Suprapubic skin (tissue), 4 donors: ENCODE results near the gene PPP4R1. TPM values are rescaled to one million over a fixed set of nuclear protein-coding genes. Genes with fewer than 3 reads are reported as not detected.
"Not testable (repeated sequence)": the region's sequence is repeated elsewhere in the genome, so short reads cannot be mapped to it uniquely, and the experiment has no call there.

Experiments used
- DNase-seq, 2 donors: peaks; one replicate each; pipeline ENCODE4 v3.0.0-alpha.2; 2019; ENCODE audit warnings: low spot score in 2 of 2
- H3K27ac ChIP-seq: fragments of 200-600 bp; sonication (generic); one replicate; pipeline ENCODE4 v1.5.1; 2019
- H3K27me3 ChIP-seq: fragments of 200-600 bp; sonication (generic); one replicate; pipeline ENCODE4 v1.5.1; 2019
- H3K36me3 ChIP-seq: fragments of 200-600 bp; sonication (generic); one replicate; pipeline ENCODE4 v1.5.1; 2019
- H3K4me1 ChIP-seq: fragments of 200-600 bp; sonication (generic); one replicate; pipeline ENCODE4 v1.5.1; 2019
- H3K4me3 ChIP-seq: fragments of 200-600 bp; sonication (generic); one replicate; pipeline ENCODE4 v1.5.1; 2019; ENCODE audit warnings: mild to moderate bottlenecking
- H3K9me3 ChIP-seq: fragments of 200-600 bp; sonication (generic); one replicate; pipeline ENCODE4 v1.5.1; 2019
- CTCF ChIP-seq, 2 donors: fragments of 200-600 bp in 1 of 2; fragments of 450-650 bp in 1 of 2; sonication (generic) in 1 of 2; IDR thresholded peaks; one replicate each; pipeline ENCODE4 v1.5.1; 2016 to 2019; ENCODE audit warnings: antibody characterized with exemption in 2 of 2, mild to moderate bottlenecking in 1 of 2, moderate library complexity in 1 of 2
- EP300 ChIP-seq: sonication (generic); formaldehyde crosslinking; IDR thresholded peaks from one replicate; pipeline ENCODE4 v1.6.1; 2017; ENCODE audit warnings: antibody characterized with exemption
- POLR2A ChIP-seq, 2 donors: fragments of 450-650 bp; IDR thresholded peaks; one replicate each; pipeline ENCODE4 v1.6.1; 2017; ENCODE audit warnings: antibody characterized with exemption in 2 of 2, mild to moderate bottlenecking in 2 of 2, moderate library complexity in 2 of 2
- POLR2AphosphoS5 ChIP-seq, 3 donors: sonication (generic); formaldehyde crosslinking; IDR thresholded peaks; one replicate each; pipeline ENCODE4 v1.6.1; 2017; ENCODE audit warnings: antibody characterized with exemption in 3 of 3
- WGBS: methylation state at CpG from one replicate; pipeline ENCODE4 v1.1.5; 2018; 5-methylcytosine and 5-hydroxymethylcytosine counted together
- total RNA-seq, 4 donors: library from RNA; depleted of rRNA; stranded (reverse); fragments of >200 nt; gene quantifications; one replicate each; pipeline ENCODE4 v1.1.0, GENCODE V29; 2016

PPP4R1 gene
- total RNA-seq, 4 donors from 2014 or later, result 82.3 to 153 (median 113) TPM

DNA sequence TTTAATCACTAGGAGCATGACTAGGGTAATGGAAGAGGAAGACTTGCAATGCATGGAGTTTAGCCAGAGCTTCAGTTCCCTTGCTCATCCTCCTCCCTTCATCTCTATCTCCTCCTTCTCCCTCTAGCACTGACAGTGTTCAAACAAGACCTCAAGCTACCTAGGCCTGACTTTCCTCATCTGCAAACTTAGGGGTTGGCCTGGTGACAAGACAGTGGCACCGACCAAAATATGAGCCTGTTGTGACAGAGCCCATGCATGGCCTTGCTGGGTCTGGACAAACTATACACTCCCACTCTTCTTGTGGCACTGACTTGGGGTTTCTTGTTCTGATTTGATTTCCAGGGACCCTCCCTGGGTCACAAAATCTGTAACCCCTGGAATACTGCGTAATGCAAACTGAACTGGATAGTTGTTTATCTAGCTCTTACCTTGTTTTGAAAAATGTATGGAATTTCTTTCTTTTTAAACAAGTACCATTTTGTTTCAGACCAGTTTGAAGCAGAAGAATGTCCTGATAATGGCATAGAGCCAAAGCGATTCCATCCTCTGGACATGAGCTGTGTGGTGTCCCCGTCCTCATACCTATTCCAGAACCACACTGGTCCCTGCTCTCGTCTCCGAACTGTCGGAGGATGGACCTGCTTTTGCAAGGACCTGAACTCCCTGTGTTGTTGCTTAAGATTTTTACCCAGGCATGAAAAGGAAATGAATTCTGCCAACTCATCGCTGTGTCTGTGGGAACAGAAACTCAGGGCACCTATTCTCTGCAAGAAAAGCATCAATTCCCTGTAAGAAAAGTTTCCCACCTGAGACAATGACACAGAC is 33.4 kb upstream of the PPP4R1 start:
- DNase-seq, result no peak
- no peak overlapping the region for H3K27ac ChIP-seq
- H3K27me3 ChIP-seq, result no peaks in the 10 kb centered on the region
- WGBS, result 66% methylated on average over 8 of the region's 8 CpGs
- no peaks in the 10 kb centered on the region for H3K36me3 ChIP-seq
- H3K4me1 ChIP-seq, result peaks cover 16% of the 10 kb centered on the region
- no peak for TF ChIP-seq EP300
- no peak for TF ChIP-seq POLR2AphosphoS5 (IDR thresholded peaks at IDR 0.05)
- TF ChIP-seq POLR2A (IDR thresholded peaks at IDR 0.05), result no peak
- no peak for TF ChIP-seq CTCF (IDR thresholded peaks at IDR 0.05)
- no peak overlapping the region for H3K4me3 ChIP-seq
- no peaks in the 10 kb centered on the region for H3K9me3 ChIP-seq

DNA sequence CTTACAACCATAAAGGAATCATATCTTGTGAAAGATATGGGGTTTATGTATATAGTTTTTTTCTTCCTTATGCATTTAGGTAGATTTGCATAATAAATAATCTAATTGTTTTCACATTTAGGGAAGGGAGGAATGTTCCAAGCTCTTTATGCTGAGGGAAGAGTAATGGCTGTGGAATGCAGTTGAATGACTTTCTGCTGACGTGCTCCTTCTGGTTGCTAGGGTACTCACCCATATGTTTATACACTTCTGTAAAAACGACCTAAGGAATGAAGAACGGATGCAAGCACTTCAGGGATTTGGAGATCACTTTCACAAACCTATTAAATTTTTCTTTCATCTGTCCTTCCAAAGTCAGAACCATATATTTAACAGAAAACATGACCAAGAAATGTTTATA is 29.2 kb upstream of the PPP4R1 start:
- WGBS, result 7% methylated on average over 3 of the region's 3 CpGs
- Histone ChIP-seq H3K27me3 (no peaks in the 10 kb centered on the region), H3K27ac (no peak overlapping the region), H3K4me3 (no peak overlapping the region), H3K4me1 (peaks cover 15% of the 10 kb centered on the region), H3K9me3 (no peaks in the 10 kb centered on the region), H3K36me3 (no peaks in the 10 kb centered on the region)
- TF ChIP-seq POLR2A (IDR thresholded peaks at IDR 0.05), result no peak
- TF ChIP-seq EP300, result no peak
- no peak for TF ChIP-seq CTCF (IDR thresholded peaks at IDR 0.05)
- no peak for TF ChIP-seq POLR2AphosphoS5 (IDR thresholded peaks at IDR 0.05)
- no peak for DNase-seq

GRCh38 chr18:9642799-9643462 is 28.6 kb upstream of the PPP4R1 start:
- Histone ChIP-seq H3K36me3 (no peaks in the 10 kb centered on the region), H3K9me3 (no peaks in the 10 kb centered on the region), H3K27ac (no peak overlapping the region), H3K4me3 (no peak overlapping the region), H3K27me3 (no peaks in the 10 kb centered on the region), H3K4me1 (peaks cover 13% of the 10 kb centered on the region)
- no peak for TF ChIP-seq EP300
- no peak for TF ChIP-seq POLR2AphosphoS5 (IDR thresholded peaks at IDR 0.05)
- TF ChIP-seq CTCF (IDR thresholded peaks at IDR 0.05), result no peak
- TF ChIP-seq POLR2A (IDR thresholded peaks at IDR 0.05), result no peak
- 75% methylated on average over 9 of the region's 9 CpGs for WGBS
- no peak for DNase-seq

DNA sequence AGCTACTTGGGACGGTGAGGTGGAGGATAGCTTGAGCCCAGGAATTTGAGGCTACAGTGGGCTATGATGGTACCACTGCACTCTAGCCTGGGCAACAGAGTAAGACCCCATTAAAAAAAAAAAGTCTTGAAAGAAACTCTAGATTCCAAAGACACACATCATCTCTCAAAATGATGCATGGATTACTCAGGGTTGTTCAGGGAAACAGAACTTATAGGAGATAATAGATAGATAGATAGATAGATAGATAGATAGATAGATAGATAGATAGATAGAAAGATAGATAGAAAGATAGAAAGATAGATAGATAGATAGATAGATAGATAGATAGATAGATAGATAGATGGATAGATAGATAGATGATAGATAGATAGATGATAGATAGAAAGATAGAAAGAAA is 26.7 kb upstream of the PPP4R1 start:
- not testable (repeated sequence) for H3K9me3 ChIP-seq, H3K36me3 ChIP-seq, DNase-seq, H3K27ac ChIP-seq, H3K4me3 ChIP-seq, H3K27me3 ChIP-seq
- H3K4me1 ChIP-seq, result peaks cover 13% of the 10 kb centered on the region
- WGBS, result 96% methylated on average over 1 of the region's 1 CpG

GRCh38 chr18:9638886-9639285 is 24.5 kb upstream of the PPP4R1 start:
- no peak overlapping the region for H3K4me3 ChIP-seq
- WGBS, result 53% methylated on average over 4 of the region's 4 CpGs
- no peak for DNase-seq
- TF ChIP-seq POLR2A (IDR thresholded peaks at IDR 0.05) (no peak), EP300 (no peak), POLR2AphosphoS5 (IDR thresholded peaks at IDR 0.05) (no peak), CTCF (IDR thresholded peaks at IDR 0.05) (no peak)
- H3K9me3 ChIP-seq, result no peaks in the 10 kb centered on the region
- no peak overlapping the region for H3K27ac ChIP-seq
- no peaks in the 10 kb centered on the region for H3K27me3 ChIP-seq
- H3K36me3 ChIP-seq, result no peaks in the 10 kb centered on the region
- H3K4me1 ChIP-seq, result peaks cover 11% of the 10 kb centered on the region
